ENCODE results near the gene MAML3. TPM values are rescaled to one million over a fixed set of nuclear protein-coding genes. Genes with fewer than 3 reads are reported as not detected.

MAML3 gene
- total RNA-seq, 1 experiment from 2014 or later: 0.06 TPM

DNA sequence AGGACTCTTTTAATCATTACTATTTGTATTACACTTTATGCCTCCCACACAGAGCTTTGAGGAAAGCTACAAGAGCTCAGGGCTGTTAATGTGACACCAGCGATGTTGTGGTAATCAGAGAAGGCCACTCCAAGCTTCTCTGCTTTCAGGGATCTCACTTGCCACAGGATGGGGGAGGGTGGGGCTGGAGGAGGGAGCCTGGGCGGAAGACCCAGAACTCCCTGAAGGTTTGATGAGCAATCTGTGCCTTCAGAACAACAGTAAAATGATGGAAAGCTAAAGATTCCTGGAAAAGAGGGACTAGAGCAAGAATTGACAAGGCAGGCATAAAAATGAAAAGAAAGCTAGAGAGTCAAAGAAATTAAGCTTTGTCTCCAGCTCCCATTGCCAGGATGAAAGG lies 75.6 kb downstream of the MAML3 start:
- peak; percentile 70 for DNase-seq (ENCODE audit: low read depth)

DNA sequence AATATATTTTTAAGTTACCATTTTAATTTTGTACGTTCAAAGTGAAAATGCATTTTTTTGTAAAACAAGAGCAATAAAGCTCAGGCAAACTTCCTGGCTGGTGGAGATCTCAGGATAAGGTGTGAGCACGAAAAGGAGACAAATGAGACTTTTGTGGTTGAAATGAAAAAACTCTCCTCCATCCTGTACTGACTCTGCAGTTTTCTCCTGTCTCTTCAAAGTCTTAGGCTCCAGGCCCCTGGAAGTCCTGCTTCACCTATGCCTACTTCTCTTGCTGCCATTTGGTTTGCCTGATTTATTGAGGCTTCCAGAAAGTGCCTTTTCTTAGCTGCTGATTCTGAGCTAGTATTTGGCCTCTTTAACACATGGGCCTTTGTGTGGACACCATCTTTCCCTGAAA lies 77.7 kb downstream of the MAML3 start:
- DNase-seq (ENCODE audit: low read depth): no peak

DNA sequence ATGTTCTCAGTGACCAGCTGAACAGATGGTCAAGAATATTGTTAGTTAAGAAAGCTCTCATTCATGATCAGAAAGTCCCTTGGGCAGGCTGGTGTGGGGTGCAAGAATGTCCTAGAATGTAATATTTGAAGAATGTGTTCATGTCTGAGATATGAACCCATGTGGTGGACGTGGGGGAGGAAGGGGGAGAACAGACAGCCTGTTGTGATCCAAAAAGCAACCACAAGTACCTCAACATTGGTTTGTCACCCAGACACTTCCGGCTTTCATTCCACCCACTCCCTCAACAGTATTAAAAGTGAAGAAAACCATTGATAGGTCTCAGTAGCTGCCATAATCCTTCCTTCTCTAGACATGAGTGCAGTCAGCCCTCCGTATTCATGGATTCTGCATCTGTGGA lies 82.2 kb downstream of the MAML3 start:
- DNase-seq (ENCODE audit: low read depth): peak; percentile 95

DNA sequence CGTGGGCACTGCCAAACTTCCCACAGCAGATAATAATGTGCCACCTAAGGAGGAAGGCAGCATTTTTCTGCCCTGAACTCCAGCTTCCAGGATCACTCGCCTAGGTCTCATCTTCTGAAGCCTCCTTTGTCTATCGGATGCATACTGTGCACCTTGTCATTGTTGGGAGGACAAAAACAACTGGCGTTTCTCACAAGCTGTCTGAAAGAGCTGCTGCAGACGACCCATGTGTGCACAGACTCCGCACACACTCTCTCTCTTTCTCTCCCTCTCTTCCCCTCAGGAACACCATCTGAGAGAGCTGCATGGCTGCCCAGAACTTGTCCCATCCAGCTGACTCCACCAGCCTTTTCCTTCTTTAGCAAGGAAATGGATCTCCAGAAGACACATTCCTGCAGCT lies 83.0 kb downstream of the MAML3 start:
- no peak for DNase-seq (ENCODE audit: low read depth)

DNA sequence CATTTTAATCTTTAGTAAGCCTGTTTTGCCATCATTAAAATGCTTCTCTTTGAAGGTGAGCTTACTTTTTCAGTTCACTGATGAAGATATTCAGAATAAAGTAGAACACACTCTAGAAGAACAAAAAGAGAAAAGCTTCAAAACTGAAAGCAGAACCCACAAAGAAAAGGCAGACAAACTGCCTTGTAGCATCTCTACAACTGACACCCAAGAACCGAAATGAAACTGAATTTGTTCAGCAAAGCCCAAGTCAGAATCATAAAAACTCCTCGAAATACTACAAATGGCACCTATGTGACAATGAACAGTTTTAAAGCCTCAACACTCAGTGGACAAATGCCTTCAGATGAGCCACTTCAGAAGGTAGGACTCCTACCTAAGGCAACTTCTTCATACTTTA lies 83.6 kb downstream of the MAML3 start:
- DNase-seq (ENCODE audit: low read depth): no peak

DNA sequence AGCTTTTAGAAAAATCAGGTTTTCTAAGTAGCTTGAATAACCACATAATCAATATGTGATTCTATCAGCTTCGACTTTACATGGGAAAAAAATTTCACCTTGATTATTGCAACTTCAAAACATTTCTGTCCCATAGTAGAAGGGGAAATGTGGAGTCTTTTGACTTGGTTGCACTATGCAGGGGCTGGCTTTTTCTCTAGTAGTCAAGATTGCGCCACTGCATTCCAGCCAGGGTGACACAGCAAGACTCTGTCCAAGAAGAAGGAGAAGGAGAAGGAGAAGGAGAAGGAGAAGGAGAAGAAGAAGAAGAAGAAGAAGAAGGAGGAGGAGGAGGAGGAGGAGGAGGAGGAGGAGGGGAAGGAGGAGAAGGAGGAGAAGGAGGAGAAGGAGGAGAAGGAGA lies 84.9 kb downstream of the MAML3 start:
- no peak for DNase-seq (ENCODE audit: low read depth)

DNA sequence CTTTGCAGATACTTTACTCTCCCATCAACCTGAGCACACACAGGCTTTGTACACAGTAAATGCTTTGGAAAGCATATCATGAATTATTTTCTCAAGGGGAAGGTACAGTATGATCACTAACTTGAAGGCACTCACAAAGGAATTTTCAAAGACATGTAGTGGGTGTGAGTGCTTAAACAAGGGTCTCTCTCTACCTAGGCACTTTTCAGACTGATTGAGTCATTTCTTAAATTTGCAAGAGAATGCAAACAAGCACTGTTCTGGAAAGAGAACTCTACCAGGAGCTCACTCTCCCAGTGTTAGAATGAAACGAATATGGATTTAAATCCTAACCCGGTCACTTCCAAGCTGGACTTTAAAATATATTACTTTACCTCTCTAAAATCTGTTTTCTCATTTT lies 85.7 kb downstream of the MAML3 start:
- no peak for DNase-seq (ENCODE audit: low read depth)

DNA sequence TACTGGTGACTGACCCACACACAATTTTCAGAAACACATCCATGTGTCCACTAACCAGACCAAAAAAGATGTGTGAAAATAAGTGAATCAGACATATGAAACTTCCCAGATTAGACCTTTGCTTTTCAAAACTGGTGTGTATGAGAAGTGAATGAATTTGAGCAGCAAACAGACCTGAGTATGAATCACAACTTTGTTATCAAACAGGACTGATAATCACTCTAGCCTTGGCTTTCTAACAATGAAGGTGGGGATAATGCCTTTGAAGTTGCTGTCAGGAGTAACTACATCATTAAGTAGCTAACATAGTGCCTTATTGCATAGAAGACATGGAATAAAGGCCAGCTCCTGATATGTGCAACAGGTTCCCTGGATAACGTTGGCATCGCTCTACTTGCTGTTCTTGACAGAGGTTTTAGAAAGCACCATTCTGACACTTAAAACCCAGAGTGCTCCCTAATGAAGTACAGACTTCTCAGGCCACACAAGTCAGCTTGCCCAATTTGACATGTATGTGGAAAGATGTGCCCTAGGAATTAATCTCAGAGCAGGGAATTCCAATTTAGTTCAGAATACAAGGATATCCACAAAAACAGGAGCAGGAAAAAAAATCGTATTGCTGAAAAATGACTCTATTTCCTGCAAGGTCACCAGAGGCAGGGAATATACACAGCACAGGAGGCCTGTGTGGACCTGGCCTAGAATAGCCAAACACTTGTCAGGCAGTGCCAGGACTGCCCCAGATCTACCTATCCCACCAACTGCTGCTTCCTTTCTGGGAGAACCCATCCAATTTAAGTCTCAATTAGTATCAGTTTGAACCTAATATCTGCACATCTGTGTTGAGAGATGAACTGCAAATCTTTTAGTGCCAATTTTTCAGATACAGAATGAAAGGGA lies 87.7 kb downstream of the MAML3 start:
- no peak for DNase-seq (ENCODE audit: low read depth)

DNA sequence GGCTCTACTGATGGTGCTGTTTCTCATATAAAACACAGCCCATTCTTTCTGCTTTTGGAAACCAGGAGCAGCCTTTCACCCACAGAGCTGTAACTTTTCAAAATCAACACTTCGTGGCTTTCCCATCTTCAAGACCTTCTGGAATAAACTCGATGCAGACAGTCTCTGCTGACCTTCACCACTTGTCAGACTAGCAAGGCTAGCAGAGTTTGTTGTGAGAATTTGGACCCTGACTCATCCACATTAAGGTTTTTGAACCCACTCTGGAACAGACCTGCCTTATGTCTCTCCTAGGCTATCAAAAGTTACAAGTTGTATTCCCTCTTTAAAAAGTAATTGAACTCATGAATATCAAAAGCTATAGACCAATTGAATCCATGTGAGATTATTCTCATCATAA lies 88.6 kb downstream of the MAML3 start:
- DNase-seq (ENCODE audit: low read depth): no peak

DNA sequence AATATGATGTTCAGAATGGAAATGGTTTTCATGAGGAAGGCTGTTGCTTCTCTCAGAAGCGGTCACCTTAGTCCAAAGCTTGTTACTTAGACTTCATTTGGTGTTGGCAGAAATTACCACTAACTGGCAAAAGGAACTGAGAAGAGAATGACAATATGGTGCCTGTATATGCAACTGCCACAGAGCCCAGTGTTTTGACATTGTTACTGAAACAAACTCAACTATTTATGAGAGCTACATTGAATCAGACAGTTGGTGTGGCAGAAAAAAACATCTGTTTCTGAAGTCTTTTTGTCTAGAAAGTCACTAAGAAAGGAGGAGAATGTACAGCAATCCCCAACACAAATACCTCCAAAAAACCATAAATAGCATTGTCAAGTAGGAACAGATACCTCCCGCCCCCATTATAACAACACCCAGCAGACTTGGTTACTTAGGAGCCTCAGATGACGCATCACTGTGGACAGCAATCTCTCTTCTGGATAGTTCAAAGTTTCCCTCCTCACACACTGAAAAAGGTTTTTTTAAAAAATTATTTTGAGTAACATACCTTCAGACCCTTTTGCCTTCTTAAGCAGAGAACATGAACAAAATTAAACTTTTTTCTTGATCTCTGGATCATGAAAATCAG lies 92.2 kb downstream of the MAML3 start:
- DNase-seq (ENCODE audit: low read depth): no peak

DNA sequence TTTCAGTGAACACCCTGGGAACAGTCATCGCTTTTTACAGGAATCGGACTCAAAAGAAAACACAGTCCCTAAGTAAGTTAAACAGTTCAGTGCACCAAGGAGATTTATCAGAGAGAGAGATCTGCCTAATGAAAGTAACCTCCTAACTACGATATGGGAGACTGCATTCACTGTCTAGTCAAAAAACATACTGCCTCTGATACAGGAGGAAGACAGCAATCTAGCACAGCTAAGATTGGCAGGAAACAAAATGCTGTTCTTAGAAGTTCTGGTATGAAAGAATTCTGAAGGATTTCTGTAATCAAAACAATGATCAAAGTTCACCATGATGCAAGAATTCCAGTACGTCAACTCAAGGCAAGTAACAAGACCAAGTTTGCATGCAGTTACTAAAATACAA lies 92.8 kb downstream of the MAML3 start:
- DNase-seq (ENCODE audit: low read depth): no peak

DNA sequence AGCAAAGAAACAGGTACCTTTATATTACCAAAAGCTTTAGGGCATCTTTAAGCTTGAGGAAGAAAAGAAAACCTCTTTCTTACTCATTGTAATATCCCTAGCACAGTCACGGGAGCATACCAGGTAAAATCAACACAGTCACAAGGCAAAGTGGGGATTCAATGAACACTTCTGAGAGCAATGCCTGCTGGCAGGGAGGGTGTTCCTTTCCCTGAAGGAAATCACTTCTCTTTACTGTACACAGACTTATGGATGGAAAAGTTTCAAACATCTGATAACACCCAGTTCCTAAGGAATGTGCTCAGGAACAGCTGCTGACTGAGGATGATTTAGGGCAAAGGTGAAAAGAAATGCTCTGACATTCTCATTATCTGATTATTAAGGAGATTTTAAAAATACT lies 94.8 kb downstream of the MAML3 start:
- peak; percentile 43 for DNase-seq (ENCODE audit: low read depth)

DNA sequence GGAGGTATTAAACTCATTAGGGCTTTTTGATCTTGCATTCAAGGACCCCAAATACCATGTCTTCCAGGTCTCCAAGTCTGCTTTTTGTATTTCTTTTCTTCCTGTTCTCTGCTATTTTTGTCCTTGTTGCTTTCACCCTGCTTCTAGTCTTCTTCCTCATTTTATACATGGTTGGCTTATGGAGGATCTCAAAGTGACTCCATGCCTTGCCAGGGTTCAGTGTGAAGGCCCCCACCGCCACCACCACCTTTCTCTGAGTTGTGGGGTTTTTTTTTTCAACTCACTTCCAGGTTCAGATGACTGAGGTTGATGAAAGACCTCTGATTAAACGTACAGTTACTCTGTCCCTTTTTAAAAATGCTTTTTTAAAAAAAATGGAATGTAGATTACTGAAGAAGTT lies 96.3 kb downstream of the MAML3 start:
- no peak for DNase-seq (ENCODE audit: low read depth)

DNA sequence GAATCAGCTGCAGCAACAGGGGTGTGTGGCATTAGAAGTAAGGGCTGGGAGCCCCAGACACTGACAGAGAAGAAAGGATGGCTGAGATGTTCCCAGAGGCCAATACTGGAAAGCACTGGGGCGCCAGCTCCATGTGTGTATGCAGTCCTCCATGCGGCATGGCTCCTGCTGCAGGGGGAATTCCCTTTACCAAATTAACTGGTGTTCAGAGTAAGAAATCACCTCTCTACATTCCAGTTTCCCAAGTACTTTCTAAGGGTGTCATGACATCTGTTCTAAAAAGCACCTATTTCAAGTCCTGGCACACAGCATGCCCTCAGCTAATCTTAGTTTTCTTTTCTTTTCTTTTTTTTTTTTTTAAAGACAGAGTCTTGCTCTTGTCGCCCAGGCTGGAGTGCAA lies 98.0 kb downstream of the MAML3 start:
- no peak for DNase-seq (ENCODE audit: low read depth)

DNA sequence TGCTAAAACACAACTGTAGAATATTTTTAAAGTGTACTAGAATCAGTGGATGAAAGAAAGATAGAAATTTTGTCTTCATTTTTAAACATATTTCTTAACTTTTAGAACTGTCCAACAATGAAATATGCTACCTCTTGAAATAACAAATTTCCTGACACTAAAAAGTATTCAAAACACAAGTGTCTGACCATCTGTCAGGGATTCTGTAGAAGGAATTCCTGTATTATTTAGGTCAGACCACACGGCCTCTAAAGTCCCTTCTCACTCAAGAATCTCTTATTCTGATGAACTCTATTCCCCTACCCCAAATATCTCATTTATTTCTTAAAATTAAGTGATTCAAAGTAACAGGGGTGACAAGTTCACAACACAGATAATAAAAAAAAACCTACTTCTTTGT lies 99.1 kb downstream of the MAML3 start:
- DNase-seq (ENCODE audit: low read depth): no peak

DNA sequence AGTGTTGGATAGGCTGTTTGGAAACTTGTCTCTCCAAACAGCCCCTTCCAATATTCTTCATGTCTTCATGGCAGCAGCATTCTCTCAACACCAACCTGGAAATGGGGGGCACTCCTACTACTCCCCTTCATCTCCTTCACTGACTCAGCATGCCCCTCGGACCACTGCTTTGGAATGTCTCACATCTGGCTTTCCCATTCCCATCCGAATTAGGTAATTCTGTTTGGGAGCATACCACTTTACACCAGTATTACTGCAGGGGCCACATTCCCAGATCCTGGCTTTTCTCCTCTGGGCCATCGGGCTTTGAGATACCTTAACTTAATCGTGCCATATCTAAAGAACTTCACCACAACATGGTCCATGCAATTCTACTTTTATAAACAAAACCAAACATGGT lies 100.8 kb downstream of the MAML3 start:
- DNase-seq (ENCODE audit: low read depth): no peak

DNA sequence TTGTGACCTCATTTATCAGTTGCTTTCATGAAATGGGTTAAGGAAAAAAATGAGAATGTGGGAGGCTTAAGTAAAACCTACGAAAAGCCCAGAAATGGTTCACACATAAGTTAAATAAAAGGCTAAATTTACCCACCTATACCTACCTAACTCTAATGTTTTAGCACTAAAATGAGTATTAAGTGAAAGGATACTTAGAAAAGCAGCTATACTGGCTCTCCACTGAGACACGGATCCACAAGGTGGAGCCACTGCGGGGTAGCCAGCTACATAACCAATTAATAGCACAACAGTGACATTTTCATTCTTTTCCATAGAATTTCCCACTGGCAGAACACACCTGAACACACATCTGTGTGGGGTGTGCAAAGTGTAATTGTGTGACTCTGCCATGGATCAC lies 101.9 kb downstream of the MAML3 start:
- DNase-seq (ENCODE audit: low read depth): peak; percentile 36

DNA sequence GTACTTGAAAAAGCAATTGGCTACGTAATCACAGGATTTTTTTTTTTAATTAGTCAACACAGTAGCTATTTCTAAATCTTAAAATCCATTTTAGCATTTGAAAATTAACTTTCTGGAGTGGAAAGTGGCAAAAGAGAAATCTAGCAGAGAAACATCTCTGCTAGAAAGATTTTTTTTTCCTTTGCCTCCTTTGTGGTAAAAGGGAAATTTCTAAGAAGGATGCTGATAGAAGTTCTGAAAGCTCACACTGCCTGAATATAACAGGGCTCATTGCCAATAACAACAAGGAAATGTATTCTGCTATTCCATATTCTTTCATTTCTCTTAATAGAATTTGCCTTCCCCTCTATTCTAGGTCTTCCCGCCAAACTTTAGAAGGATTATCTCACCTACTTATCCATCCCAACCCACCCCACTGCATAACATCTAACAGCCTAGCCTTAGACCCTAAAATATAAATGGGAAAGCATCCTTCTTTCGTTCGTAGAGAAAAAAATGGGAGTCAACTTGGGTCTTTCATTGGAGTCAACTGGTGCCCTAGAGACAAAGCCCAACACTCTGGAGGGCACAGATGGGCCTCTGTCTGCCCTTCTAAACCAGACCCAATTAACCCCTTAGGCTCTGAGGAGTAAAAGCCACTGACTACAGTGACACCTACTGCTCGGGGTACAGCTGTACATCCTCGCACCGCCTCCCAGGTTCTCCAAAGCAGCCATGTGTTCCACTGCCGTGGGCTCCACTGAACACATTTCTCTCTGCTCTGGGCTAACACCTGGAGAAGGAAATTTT lies 103.9 kb downstream of the MAML3 start:
- DNase-seq (ENCODE audit: low read depth): no peak

DNA sequence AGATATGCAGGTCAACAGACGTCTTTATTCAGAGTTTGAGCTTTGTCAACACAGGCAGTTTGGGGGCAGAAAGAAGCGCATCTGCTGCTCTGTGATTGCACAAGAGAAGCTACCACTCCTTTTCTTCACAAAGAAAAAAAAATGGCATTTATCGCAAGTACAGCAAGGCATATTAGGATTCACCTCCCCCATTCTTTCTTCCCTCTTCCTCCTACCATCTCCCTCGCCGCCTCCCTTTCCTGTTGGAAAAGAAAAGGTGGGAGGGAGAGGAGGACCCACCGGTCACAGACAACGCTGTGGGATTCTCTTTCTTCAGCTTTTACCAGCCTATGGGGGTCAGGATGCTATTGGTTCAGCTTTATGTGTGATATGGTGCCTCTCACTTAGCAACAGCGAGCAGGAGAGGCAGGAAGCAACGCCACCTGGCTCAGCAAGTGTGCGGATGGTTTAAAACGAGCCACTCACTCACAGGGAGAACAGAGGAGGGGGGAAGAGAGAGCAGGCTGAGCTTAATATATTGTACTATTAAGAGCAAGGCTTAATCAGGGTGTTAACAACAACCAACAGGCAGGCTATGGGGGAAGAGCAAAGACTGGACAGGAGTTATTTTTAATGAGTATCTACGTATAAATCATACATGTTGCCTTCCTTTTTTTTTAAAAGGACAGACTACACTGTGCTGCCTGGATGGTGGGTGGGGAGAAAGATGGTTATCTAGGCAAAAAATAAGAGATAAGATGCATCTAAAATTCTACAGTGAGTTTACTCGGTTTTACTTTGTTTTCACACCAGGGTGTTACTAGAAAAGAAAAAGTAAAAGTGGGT lies 104.7 kb downstream of the MAML3 start:
- no peak for DNase-seq (ENCODE audit: low read depth)

DNA sequence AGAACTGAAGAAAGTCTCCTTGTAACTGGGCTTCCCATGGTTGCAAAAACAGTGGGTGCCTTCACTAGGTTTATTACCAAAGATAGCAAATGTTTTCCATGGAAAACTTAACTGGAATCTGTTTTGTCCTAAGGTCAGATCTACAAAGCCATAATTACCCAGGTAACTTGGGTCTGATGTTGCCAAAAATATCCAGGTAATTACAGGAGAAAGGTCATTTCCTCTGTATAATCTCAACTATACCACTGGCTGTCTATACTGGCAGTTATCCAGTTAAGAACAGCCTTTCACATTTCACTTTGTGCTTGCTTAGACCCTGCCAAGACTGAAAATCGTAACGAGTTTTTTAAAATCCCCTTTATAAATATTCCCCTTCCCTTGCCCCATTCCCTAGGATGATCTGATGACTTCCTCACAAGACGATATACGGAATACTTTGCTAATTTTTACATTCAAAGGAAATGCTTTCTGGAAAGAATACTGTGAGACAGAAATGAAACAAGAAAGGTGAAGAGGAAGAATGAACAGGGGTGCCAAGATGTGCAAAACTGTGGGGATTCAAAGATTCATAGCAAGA lies 105.5 kb downstream of the MAML3 start:
- no peak for DNase-seq (ENCODE audit: low read depth)

DNA sequence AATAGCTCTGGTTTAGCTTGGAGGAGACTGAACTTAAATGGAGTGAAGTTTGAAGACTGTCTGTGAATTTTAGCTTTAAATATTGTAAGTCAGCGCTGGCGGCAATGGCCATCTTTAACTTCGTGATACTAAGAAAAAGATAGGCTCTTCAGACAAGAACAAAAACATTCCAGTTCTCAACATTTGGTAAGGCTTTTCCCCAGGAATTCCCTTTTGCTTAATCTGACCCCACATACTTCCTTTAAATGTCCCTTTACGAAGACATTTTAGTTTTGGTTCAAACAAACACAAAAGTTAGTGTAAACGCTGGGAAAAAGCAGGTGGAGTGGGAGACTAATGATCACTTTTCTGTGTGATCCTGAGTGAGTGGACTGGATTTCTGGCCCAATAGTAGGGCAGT lies 106.2 kb downstream of the MAML3 start:
- DNase-seq (ENCODE audit: low read depth): no peak

Data from LHCN-M2 (cell line).